GM12878 (cell line): ENCODE results near the gene C16orf74. TPM values are rescaled to one million over a fixed set of nuclear protein-coding genes. Genes with fewer than 3 reads are reported as not detected.
A peak's percentile ranks its signal among the peaks of the same experiment; 100 is the strongest.

Experiments used
- ATAC-seq: fragments of 200-7000 bp; cut with Tn5 transposase; 3 replicates; pipeline ENCODE4 v1.9.1; 2020; ENCODE audit warnings: mild to moderate bottlenecking, moderate library complexity
- BruUV-seq: library from RNA; stranded (reverse); fragments of 400-500 nt; replicated peaks from 2 replicates; lab custom pipeline; 2021; lab: Mats Ljungman, UMichigan
- CTCF ChIA-PET: fragments of 300-600 bp; sonication (Branson Sonifier 250); formaldehyde crosslinking; extraction: SDS; loops from one replicate; lab custom pipeline; 2021; ENCODE audit warnings: inconsistent platforms; lab: Yijun Ruan, JAX
- POLR2A ChIA-PET: fragments of 350-600 bp; formaldehyde crosslinking; extraction: SDS; loops from one replicate; lab custom pipeline; 2021; ENCODE audit warnings: inconsistent platforms; lab: Charles Lee
- RAD21 ChIA-PET: fragments of 300-600 bp; sonication (Branson Sonifier 250); formaldehyde crosslinking; loops from one replicate; lab custom pipeline; 2023; ENCODE audit warnings: antibody characterized with exemption; ENCODE audit not compliant: unreplicated experiment; lab: Charles Lee
- SMC1A ChIA-PET: fragments of 300-600 bp; sonication (Branson Sonifier 250); formaldehyde crosslinking; loops from one replicate; lab custom pipeline; 2023; ENCODE audit not compliant: unreplicated experiment, uncharacterized antibody; lab: Charles Lee
- DNase-seq: peaks from one replicate; pipeline ENCODE4 v3.0.0-alpha.2; 2011; ENCODE audit warnings: low read depth, low spot score
- FAIRE-seq: peaks from 3 replicates; lab custom pipeline; 2011; peaks lifted over from hg19 to GRCh38; lab: Jason Lieb, UNC
- H2AFZ ChIP-seq: 2 replicates; pipeline ENCODE4 v1.6.0; 2011; ENCODE audit warnings: low read depth, low read length, control low read depth; ENCODE audit not compliant: control insufficient read depth
- H3K27ac ChIP-seq: 2 replicates; pipeline ENCODE4 v1.5.1; 2011; ENCODE audit warnings: control low read depth; ENCODE audit not compliant: control insufficient read depth, insufficient read depth
- H3K27me3 ChIP-seq, 2 experiments: replicated peaks in 1 of 2; 2 replicates each; pipeline versions ENCODE4 v1.6.0 to v1.6.1; 2011; ENCODE audit warnings: low read length in 1 of 2; ENCODE audit not compliant: control insufficient read depth in 2 of 2, insufficient read depth in 2 of 2
- H3K36me3 ChIP-seq, 2 experiments: 2 replicates each; pipeline ENCODE4 v1.5.1; 2011; ENCODE audit warnings: low read length in 1 of 2; ENCODE audit not compliant: control insufficient read depth in 2 of 2, insufficient read depth in 2 of 2
- H3K4me1 ChIP-seq: 2 replicates; pipeline ENCODE4 v1.6.1; 2011; ENCODE audit warnings: mild to moderate bottlenecking, low read length, moderate library complexity, mixed read lengths; ENCODE audit not compliant: control insufficient read depth, insufficient read depth
- H3K4me2 ChIP-seq: 2 replicates; pipeline ENCODE4 v1.6.0; 2011; ENCODE audit warnings: control low read depth; ENCODE audit not compliant: control insufficient read depth, insufficient read depth
- H3K4me3 ChIP-seq: fragments of 200-600 bp; sonication (generic); 2 replicates; pipeline ENCODE4 v1.5.1; 2016
- H3K79me2 ChIP-seq: 2 replicates; pipeline ENCODE4 v1.6.0; 2011; ENCODE audit warnings: low read length; ENCODE audit not compliant: control insufficient read depth, insufficient read depth
- H3K9ac ChIP-seq: 2 replicates; pipeline ENCODE4 v1.8.0; 2011; ENCODE audit warnings: low read length, control low read depth, mixed read lengths; ENCODE audit not compliant: control insufficient read depth, insufficient read depth
- H3K9me3 ChIP-seq: replicated peaks from 3 replicates; pipeline ENCODE4 v1.5.1; 2011; ENCODE audit warnings: mild to moderate bottlenecking, low read length; ENCODE audit not compliant: control insufficient read depth, insufficient read depth
- H4K20me1 ChIP-seq: 2 replicates; pipeline ENCODE4 v1.6.0; 2011; ENCODE audit not compliant: control insufficient read depth, insufficient read depth
- EED ChIP-seq: sonication (generic); IDR thresholded peaks from 2 replicates; pipeline ENCODE4 v1.6.1; 2016; ENCODE audit warnings: antibody characterized with exemption, low read depth
- FOXK2 ChIP-seq: fragments of 450-650 bp; IDR thresholded peaks from 2 replicates; pipeline ENCODE4 v1.6.1; 2017; ENCODE audit warnings: mild to moderate bottlenecking, moderate library complexity
- GATAD2B ChIP-seq: fragments of 450-650 bp; conservative IDR thresholded peaks from 2 replicates; pipeline ENCODE4 v1.6.1; 2017; ENCODE audit warnings: low read depth, mild to moderate bottlenecking, moderate library complexity
- KLF5 ChIP-seq: fragments of 450-650 bp; IDR thresholded peaks from 2 replicates; pipeline ENCODE4 v1.6.1; 2014; ENCODE audit warnings: mild to moderate bottlenecking; ENCODE audit not compliant: partially characterized antibody
- MAX ChIP-seq: IDR thresholded peaks from 2 replicates; pipeline ENCODE4 v1.6.1; 2012; ENCODE audit warnings: low read depth, low read length, improper control_type of control experiment
- POLR2AphosphoS5 ChIP-seq: IDR thresholded peaks from 2 replicates; pipeline ENCODE4 v1.6.1; 2011; ENCODE audit warnings: mild to moderate bottlenecking, low read length, inconsistent platforms
- POU2F2 ChIP-seq: IDR thresholded peaks from 3 replicates; pipeline ENCODE4 v1.6.1; 2011; ENCODE audit warnings: low read depth, mild to moderate bottlenecking, low read length, borderline replicate concordance
- TCF12 ChIP-seq: IDR thresholded peaks from 2 replicates; pipeline ENCODE4 v1.6.1; 2011; ENCODE audit warnings: low read depth, mild to moderate bottlenecking, low read length
- ZNF207 ChIP-seq: fragments of 450-650 bp; IDR thresholded peaks from 2 replicates; pipeline ENCODE4 v1.6.1; 2014; ENCODE audit warnings: antibody characterized with exemption, mild to moderate bottlenecking, borderline replicate concordance
- WGBS: methylation state at CpG from one replicate; pipeline ENCODE4 v1.1.6; 2016; ENCODE audit warnings: low lambda C conversion rate; ENCODE audit not compliant: insufficient replicate concordance, insufficient coverage; ENCODE audit errors: missing lambda C conversion rate; 5-methylcytosine and 5-hydroxymethylcytosine counted together
- in situ Hi-C: fragments of 300-500 bp; cut with MboI; formaldehyde crosslinking; loops from 9 replicates; pipeline ENCODE4 v1.14.3; 2018; ENCODE audit warnings: mixed read lengths
- intact Hi-C: fragments of 100-400 bp; cut with micrococcal nuclease; formaldehyde crosslinking; loops from one replicate; pipeline ENCODE4 v1.14.2; 2022; ENCODE audit not compliant: unreplicated experiment
- polyA plus RNA-seq, 11 experiments: library from polyadenylated mRNA; depleted of rRNA in 4 of 11; unstranded in 6 of 11; stranded (reverse) in 5 of 11; fragments of >200 nt; fragmentation: Nextera tagmentation in 4 of 11; fragmentation: Illumina TruSeq in 1 of 11; extraction: Ambion mirVana in 4 of 11; extraction: Trizol in 1 of 11; gene quantifications; 1 replicate in 1 of 11; 2 replicates in 10 of 11; pipeline versions ENCODE4 v1.2.1 to v1.2.3, GENCODE V29; 2011 to 2016; ENCODE audit warnings: inconsistent platforms in 2 of 11, missing spikeins in 2 of 11, low read depth in 1 of 11
- total RNA-seq, 4 experiments: library from RNA; depleted of rRNA in 3 of 4; stranded (reverse); fragments of >200 nt in 3 of 4; fragmentation: Illumina TruSeq in 1 of 4; extraction: Trizol in 1 of 4; gene quantifications; 2 replicates each; pipeline versions ENCODE4 v1.2.1 to v1.2.3, GENCODE V29; 2013 to 2021
- TF ChIP-seq, protein P1 (sequence below): IDR thresholded peaks from 2 replicates; pipeline ENCODE4 v1.6.1; 2012; ENCODE audit warnings: mild to moderate bottlenecking, low read depth, low read length

The C16orf74 gene
- total and polyA plus RNA-seq, 10 of the 15 experiments (the other 5 are each of a cell fraction or from before 2014, with no cell fraction given) = 0.23 to 20.1 (median 6.8) TPM

- FAIRE-seq (no peak), ATAC-seq (peak; percentile 47), DNase-seq (no peak)
- RAD21 ChIA-PET = no interaction called here
- WGBS = 52% methylated on average over 6 of the region's 6 CpGs
- no TSS peak for BruUV-seq
- H3K4me1 ChIP-seq = peaks cover 13% of the 10 kb centered on the region
- SMC1A ChIA-PET = interaction anchor here (1.5 kb wide), 1 partner anchor 37 kb away, joined by 3 read pairs; no protein-coding TSS in a partner anchor
- H3K9me3 ChIP-seq = no peaks in the 10 kb centered on the region
- no peak overlapping the region for H3K4me3 ChIP-seq
- H3K9ac ChIP-seq = no peak overlapping the region
- peaks cover 2% of the 10 kb centered on the region; the same call in 1 of the 2 replicates for H4K20me1 ChIP-seq
- no peaks in the 10 kb centered on the region for H3K27me3 ChIP-seq
- in situ Hi-C loops = no loop called here
- H3K27ac ChIP-seq = no peak overlapping the region
- H3K79me2 ChIP-seq = peaks cover 10% of the 10 kb centered on the region
- no peak overlapping the region for H2AFZ ChIP-seq
- CTCF ChIA-PET = interaction anchor here (0.5 to 2.7 kb wide), 5 partner anchors 35 to 80 kb away, joined by 3 to 7 read pairs (median 4); no protein-coding TSS in a partner anchor
- 0 out of 2 replicates have a peak overlapping the region, but pooled peaks have one; percentile 11 for H3K4me2 ChIP-seq
- intact Hi-C loops = no loop called here
- POLR2A ChIA-PET = interaction anchor here (0.6 kb wide), 1 partner anchor 40 kb away, joined by 4 read pairs; no protein-coding TSS in a partner anchor
- TF ChIP-seq POLR2AphosphoS5 (no peak), POU2F2 (peak; percentile 51; the same call in 1 of the 3 replicates), GATAD2B (no peak), MAX (no peak)
- peaks cover 23 to 36% of the 10 kb centered on the region in 2 experiments; a peak in 3 of 4 replicates for H3K36me3 ChIP-seq
Observed at GRCh38 chr16:85680352-85680944, 70.4 kb downstream of the C16orf74 start.

- H3K9ac ChIP-seq = no peak overlapping the region
- intact Hi-C loops = loop anchor here (5.0 kb wide), 1 partner anchor 37 kb away; no protein-coding TSS in a partner anchor
- TF ChIP-seq TCF12 = no peak
- TF ChIP-seq ZNF207 = no peak
- TF ChIP-seq FOXK2 = no peak
- no peak for TF ChIP-seq EED
- TF ChIP-seq KLF5 = no peak
- TF ChIP-seq, protein P1, sequence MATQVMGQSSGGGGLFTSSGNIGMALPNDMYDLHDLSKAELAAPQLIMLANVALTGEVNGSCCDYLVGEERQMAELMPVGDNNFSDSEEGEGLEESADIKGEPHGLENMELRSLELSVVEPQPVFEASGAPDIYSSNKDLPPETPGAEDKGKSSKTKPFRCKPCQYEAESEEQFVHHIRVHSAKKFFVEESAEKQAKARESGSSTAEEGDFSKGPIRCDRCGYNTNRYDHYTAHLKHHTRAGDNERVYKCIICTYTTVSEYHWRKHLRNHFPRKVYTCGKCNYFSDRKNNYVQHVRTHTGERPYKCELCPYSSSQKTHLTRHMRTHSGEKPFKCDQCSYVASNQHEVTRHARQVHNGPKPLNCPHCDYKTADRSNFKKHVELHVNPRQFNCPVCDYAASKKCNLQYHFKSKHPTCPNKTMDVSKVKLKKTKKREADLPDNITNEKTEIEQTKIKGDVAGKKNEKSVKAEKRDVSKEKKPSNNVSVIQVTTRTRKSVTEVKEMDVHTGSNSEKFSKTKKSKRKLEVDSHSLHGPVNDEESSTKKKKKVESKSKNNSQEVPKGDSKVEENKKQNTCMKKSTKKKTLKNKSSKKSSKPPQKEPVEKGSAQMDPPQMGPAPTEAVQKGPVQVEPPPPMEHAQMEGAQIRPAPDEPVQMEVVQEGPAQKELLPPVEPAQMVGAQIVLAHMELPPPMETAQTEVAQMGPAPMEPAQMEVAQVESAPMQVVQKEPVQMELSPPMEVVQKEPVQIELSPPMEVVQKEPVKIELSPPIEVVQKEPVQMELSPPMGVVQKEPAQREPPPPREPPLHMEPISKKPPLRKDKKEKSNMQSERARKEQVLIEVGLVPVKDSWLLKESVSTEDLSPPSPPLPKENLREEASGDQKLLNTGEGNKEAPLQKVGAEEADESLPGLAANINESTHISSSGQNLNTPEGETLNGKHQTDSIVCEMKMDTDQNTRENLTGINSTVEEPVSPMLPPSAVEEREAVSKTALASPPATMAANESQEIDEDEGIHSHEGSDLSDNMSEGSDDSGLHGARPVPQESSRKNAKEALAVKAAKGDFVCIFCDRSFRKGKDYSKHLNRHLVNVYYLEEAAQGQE = no peak
Observed at GRCh38 chr16:85679870-85680269, 71.0 kb downstream of the C16orf74 start.

More at GRCh38 chr16:85679870-85680269, 71.0 kb downstream of the C16orf74 start:
- H3K27me3 ChIP-seq = no peaks in the 10 kb centered on the region
- no peak overlapping the region for H3K4me3 ChIP-seq
- H4K20me1 ChIP-seq = peaks cover 2% of the 10 kb centered on the region; the same call in 1 of the 2 replicates
- ChIA-PET CTCF (interaction anchor here (0.5 to 2.7 kb wide), 3 partner anchors 36 to 39 kb away, joined by 3 to 7 read pairs (median 7); no protein-coding TSS in a partner anchor), SMC1A (no interaction called here), POLR2A (no interaction called here), RAD21 (no interaction called here)
- ATAC-seq (no peak), FAIRE-seq (no peak), DNase-seq (no peak)
- peaks cover 23 to 39% of the 10 kb centered on the region in 2 experiments; a peak in 3 of 4 replicates for H3K36me3 ChIP-seq
- H3K9me3 ChIP-seq = no peaks in the 10 kb centered on the region
- H3K4me1 ChIP-seq = peaks cover 18% of the 10 kb centered on the region
- 96% methylated on average over 6 of the region's 6 CpGs for WGBS
- in situ Hi-C loops = no loop called here
- H3K4me2 ChIP-seq = 0 out of 2 replicates have a peak overlapping the region, but pooled peaks have one; percentile 11
- H2AFZ ChIP-seq = no peak overlapping the region
- BruUV-seq = no TSS peak
- H3K79me2 ChIP-seq = peaks cover 8% of the 10 kb centered on the region
- H3K27ac ChIP-seq = no peak overlapping the region
